ENCODE data around the gene DFFA. TPM values are rescaled to one million over a fixed set of nuclear protein-coding genes. Genes with fewer than 3 reads are reported as not detected.

The DFFA gene
- total RNA-seq, 4 donors from 2014 or later = 20.2 to 32.3 (median 29.3) TPM

DNA sequence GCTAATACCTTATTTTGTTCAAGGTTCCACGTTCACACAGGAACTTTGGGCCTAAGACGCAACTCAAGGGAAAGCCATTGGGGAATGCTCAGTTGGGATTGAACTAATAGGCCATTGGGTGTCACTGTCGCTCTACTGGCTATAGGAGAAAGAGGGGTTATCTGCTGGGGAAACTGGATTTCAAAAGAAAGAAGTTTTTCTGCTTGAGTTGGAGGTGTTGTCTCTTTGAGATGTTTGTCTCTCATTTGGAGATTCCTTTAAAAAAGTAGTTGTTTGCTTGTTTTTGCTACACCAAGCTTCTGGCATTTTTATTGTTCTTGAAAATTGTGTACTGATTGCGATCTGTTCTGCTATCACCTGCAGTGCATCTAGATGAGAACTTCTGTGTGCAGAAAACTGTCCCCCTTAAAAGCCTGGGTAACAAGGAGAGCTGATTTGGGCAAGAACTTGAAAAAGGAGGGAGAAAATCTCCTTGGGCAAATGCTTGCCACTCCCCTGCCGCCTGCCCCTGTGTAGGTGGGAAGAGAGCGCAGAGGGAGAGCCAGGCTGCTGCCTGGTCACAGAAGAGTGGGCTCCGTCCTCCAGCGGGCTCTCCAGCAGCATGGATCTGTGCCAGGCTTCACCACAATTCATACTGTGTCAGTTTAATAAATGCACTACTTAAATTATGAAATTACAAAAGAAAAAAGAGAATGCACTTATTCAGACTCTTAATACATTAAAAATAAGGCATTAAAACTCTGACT is 42.3 kb upstream of the DFFA start:
- H3K9me3 ChIP-seq = no peaks in the 10 kb centered on the region
- no peak overlapping the region for H3K27ac ChIP-seq
- ATAC-seq = no peak
- no peak for TF ChIP-seq POLR2AphosphoS5 (IDR thresholded peaks at IDR 0.05)
- TF ChIP-seq, protein P1, sequence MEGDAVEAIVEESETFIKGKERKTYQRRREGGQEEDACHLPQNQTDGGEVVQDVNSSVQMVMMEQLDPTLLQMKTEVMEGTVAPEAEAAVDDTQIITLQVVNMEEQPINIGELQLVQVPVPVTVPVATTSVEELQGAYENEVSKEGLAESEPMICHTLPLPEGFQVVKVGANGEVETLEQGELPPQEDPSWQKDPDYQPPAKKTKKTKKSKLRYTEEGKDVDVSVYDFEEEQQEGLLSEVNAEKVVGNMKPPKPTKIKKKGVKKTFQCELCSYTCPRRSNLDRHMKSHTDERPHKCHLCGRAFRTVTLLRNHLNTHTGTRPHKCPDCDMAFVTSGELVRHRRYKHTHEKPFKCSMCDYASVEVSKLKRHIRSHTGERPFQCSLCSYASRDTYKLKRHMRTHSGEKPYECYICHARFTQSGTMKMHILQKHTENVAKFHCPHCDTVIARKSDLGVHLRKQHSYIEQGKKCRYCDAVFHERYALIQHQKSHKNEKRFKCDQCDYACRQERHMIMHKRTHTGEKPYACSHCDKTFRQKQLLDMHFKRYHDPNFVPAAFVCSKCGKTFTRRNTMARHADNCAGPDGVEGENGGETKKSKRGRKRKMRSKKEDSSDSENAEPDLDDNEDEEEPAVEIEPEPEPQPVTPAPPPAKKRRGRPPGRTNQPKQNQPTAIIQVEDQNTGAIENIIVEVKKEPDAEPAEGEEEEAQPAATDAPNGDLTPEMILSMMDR (IDR thresholded peaks at IDR 0.05) = peak in 2 of 4 experiments; percentile 28 to 68
- peaks cover 0 to 80% (median 12%) of the 10 kb centered on the region in 3 donors for H3K4me1 ChIP-seq
- 52 to 73% methylated on average over 5 to 8 of the region's 8 CpGs for WGBS, 2 donors (ENCODE audit: low coverage in 1 of 2)
- H3K4me3 ChIP-seq = no peak overlapping the region
- H3K36me3 ChIP-seq = no peaks in the 10 kb centered on the region
- no peaks in the 10 kb centered on the region for H3K27me3 ChIP-seq

DNA sequence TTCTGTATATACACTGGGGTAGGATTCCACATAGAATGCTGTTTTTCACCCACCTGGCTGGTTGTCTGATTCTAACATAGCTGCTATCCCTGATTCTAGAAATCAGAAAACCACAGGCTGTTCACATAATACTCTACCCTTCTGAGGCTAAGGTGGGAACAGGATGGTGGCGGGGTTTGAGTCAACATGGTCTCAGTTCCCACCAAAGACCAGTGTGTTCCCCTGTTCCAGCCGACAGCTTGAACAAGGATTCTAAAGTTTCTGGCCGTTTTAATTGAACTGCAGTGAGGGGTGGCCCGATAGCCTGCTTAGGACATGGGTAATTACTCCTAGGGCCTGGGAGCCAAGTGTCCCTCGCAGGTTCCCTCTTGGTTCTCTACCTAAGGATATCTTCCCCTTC is 40.9 kb upstream of the DFFA start:
- WGBS, 2 donors (ENCODE audit: low coverage in 1 of 2) = no CpG with 5 or more reads among the region's 5 CpGs
- no peak for ATAC-seq
- no peaks in the 10 kb centered on the region for H3K27me3 ChIP-seq
- H3K9me3 ChIP-seq = no peaks in the 10 kb centered on the region
- no peaks in the 10 kb centered on the region for H3K36me3 ChIP-seq
- no peak overlapping the region for H3K4me3 ChIP-seq
- peak overlapping the region in 1 of 4 donors; percentile 5 for H3K27ac ChIP-seq
- peaks cover 0 to 76% (median 12%) of the 10 kb centered on the region in 3 donors for H3K4me1 ChIP-seq
- no peak for TF ChIP-seq POLR2AphosphoS5 (IDR thresholded peaks at IDR 0.05)
- no peak for TF ChIP-seq EP300 (IDR thresholded peaks at IDR 0.05)
- TF ChIP-seq, protein P1 (IDR thresholded peaks at IDR 0.05) = no peak
- TF ChIP-seq POLR2A (IDR thresholded peaks at IDR 0.05) = no peak

DNA sequence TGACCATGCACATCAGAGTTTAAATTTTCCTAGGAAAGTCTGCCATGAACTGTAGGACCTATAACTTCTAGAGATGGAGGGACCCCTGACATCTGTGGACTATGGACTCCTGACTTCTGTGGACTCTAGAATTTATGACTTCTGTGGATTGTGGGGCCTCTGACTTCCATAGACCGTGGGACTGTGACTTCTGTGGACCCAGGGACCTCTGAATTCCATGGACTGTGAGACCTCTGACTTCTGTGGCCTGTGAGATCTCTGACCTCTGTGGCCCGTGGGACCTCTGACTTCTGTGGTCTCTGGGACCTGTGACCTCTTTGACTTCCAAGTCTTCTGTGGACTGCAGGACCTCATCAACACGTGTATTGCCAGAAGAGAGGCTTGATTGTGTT is 39.2 kb upstream of the DFFA start:
- TF ChIP-seq, protein P1 (IDR thresholded peaks at IDR 0.05) = no peak
- no peak for TF ChIP-seq POLR2A (IDR thresholded peaks at IDR 0.05)
- TF ChIP-seq EP300 (IDR thresholded peaks at IDR 0.05) = no peak
- no peak for TF ChIP-seq POLR2AphosphoS5 (IDR thresholded peaks at IDR 0.05)
- Histone ChIP-seq H3K27ac (peak overlapping the region in 1 of 4 donors; percentile 17), H3K9me3 (no peaks in the 10 kb centered on the region), H3K27me3 (no peaks in the 10 kb centered on the region), H3K4me3 (no peak overlapping the region), H3K36me3 (no peaks in the 10 kb centered on the region), H3K4me1 (peaks cover 0 to 80% (median 12%) of the 10 kb centered on the region in 3 donors)
- no peak for ATAC-seq
- WGBS, 2 donors (ENCODE audit: low coverage in 1 of 2) = no CpG with 5 or more reads among the region's 3 CpGs

DNA sequence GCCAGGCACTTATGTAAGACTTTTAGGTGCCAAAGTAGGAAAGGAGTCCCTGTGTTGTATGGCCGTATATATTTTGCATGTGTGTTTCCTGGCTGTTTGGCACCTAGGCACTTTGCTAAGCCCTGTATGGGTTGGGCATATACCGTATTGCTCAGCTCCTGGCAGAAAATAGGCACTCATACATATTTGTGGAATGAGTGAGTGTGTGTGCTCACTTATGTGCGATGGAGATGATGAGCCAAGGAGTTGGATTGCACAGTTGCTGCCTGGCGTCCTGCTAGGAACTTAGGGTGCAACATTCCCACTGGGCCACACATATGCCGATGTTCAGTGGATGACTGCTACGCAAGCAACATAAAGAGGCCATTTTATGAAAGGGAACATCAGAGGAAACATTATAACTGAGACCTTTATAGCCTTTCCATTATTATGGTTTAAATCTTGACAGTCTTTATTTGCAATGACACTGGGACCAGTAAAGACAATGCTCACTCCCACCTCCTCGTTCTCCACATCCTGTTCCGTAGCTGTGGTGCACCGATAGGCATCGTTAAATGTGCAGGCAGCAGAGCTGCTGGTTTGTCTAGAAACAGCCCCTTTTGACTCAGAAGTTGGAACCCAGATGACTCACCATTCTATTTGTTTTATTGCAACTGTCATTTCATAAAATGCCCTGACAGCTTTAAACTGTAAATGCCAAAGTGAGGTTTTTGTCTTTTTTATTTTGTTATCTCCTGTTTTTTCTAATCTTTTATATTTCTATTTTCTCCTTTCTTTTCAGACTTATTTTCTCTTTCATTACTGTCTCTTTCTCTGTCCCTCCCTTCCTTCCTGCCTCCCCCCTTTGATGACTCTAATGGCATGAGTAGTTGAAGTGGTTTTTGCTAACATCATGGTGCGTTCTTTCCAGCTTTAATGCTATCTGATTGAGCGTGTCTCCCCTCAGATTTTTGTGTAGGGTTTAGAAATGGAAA is 38.5 kb upstream of the DFFA start:
- Histone ChIP-seq H3K36me3 (no peaks in the 10 kb centered on the region), H3K4me1 (peaks cover 0 to 73% (median 12%) of the 10 kb centered on the region in 3 donors), H3K9me3 (no peaks in the 10 kb centered on the region), H3K4me3 (no peak overlapping the region), H3K27me3 (no peaks in the 10 kb centered on the region), H3K27ac (peak overlapping the region in 2 of 4 donors; percentile 17 to 37)
- TF ChIP-seq POLR2A (IDR thresholded peaks at IDR 0.05) (no peak), POLR2AphosphoS5 (IDR thresholded peaks at IDR 0.05) (peak; percentile 73), EP300 (IDR thresholded peaks at IDR 0.05) (no peak)
- TF ChIP-seq, protein P1 (IDR thresholded peaks at IDR 0.05) = no peak
- peak; percentile 74 for ATAC-seq
- 15 to 29% methylated on average over 9 to 12 of the region's 12 CpGs for WGBS, 2 donors (ENCODE audit: low coverage in 1 of 2)
